Hepatocyte (in vitro differentiated cells): Measurements from ENCODE around the gene PPP2R2C.

Experiments used
- EZH2 ChIP-seq: fragments of 200-600 bp; sonication (generic); IDR thresholded peaks from 2 replicates; pipeline ENCODE4 v1.6.1; 2016; ENCODE audit warnings: antibody characterized with exemption, mild to moderate bottlenecking, borderline replicate concordance
- EZH2phosphoT487 ChIP-seq: fragments of 200-600 bp; sonication (generic); IDR thresholded peaks from one replicate; pipeline ENCODE4 v1.6.1; 2018; ENCODE audit warnings: antibody characterized with exemption, mild to moderate bottlenecking, low read depth, moderate library complexity; ENCODE audit not compliant: unreplicated experiment, severe bottlenecking
- TF ChIP-seq, protein P1 (sequence below): fragments of 200-600 bp; sonication (generic); IDR thresholded peaks from 2 replicates; pipeline ENCODE4 v1.5.1; 2016; ENCODE audit warnings: antibody characterized with exemption, mild to moderate bottlenecking; ENCODE audit not compliant: poor library complexity

DNA sequence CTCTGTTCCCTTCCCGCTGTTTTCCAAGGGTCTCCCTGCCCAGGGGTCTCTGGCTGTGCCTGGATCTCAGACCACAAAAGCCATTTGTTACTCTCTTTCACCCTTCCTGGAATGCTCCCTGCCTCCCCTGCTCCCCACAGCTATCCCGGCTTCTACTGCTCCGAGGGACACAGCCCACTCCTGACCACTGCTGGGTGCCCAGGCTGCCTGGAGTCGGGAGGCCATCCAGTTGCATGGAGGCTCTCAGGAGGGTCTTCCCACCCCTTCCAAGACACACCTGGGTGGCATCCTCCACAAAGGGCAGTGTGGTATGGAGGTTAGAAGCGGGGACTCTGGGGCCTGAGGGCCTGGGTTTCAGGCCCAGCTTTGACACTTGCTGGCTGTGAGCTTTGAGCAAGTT, 101.1 kb downstream of the PPP2R2C start:
- TF ChIP-seq, protein P1, sequence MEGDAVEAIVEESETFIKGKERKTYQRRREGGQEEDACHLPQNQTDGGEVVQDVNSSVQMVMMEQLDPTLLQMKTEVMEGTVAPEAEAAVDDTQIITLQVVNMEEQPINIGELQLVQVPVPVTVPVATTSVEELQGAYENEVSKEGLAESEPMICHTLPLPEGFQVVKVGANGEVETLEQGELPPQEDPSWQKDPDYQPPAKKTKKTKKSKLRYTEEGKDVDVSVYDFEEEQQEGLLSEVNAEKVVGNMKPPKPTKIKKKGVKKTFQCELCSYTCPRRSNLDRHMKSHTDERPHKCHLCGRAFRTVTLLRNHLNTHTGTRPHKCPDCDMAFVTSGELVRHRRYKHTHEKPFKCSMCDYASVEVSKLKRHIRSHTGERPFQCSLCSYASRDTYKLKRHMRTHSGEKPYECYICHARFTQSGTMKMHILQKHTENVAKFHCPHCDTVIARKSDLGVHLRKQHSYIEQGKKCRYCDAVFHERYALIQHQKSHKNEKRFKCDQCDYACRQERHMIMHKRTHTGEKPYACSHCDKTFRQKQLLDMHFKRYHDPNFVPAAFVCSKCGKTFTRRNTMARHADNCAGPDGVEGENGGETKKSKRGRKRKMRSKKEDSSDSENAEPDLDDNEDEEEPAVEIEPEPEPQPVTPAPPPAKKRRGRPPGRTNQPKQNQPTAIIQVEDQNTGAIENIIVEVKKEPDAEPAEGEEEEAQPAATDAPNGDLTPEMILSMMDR: no peak
- no peak for TF ChIP-seq EZH2
- no peak for TF ChIP-seq EZH2phosphoT487
